ENCODE results near the gene SLC26A11. TPM values are rescaled to one million over a fixed set of nuclear protein-coding genes. Genes with fewer than 3 reads are reported as not detected.

SLC26A11 gene
- total and polyA plus RNA-seq, 2 of the 13 experiments (the other 11 are each of a cell fraction or from before 2014, with no cell fraction given) = 8.7 to 13.2 TPM

GRCh38 chr17:80263253-80264204 is 43.3 kb downstream of the SLC26A11 start (continued):
- TF ChIP-seq ARNT2 (CRISPR knock-in tag; IDR thresholded peaks at IDR 0.05; ENCODE audit: low read depth) (peak; percentile 69; the same call in 1 of the 2 replicates), CCAR2 (optimal IDR thresholded peaks at IDR 0.05; ENCODE audit: low read depth, low read length) (no peak), SATB2 (CRISPR knock-in tag; IDR thresholded peaks at IDR 0.05) (no peak), ZNF619 (CRISPR knock-in tag; IDR thresholded peaks at IDR 0.05) (0 out of 2 replicates have a peak, but pooled peaks have one; percentile 41), ZKSCAN1 (IDR thresholded peaks at IDR 0.05; ENCODE audit: low read length) (no peak), ZHX1 (CRISPR knock-in tag; IDR thresholded peaks at IDR 0.05; ENCODE audit: low read depth) (no peak), SP5 (CRISPR knock-in tag; IDR thresholded peaks at IDR 0.05; ENCODE audit: borderline replicate concordance, low read depth) (peak; percentile 21; the same call in 1 of the 2 replicates), ZNF281 (CRISPR knock-in tag; IDR thresholded peaks at IDR 0.05; ENCODE audit: borderline replicate concordance) (no peak; the same call in 1 of the 2 replicates), KAT8 (CRISPR knock-in tag; IDR thresholded peaks at IDR 0.05) (peak; percentile 89), NFRKB (IDR thresholded peaks at IDR 0.05) (no peak), ZBED4 (CRISPR knock-in tag; IDR thresholded peaks at IDR 0.05; ENCODE audit: borderline replicate concordance) (peak; percentile 79; the same call in 1 of the 2 replicates), TMF1 (CRISPR knock-in tag; IDR thresholded peaks at IDR 0.05; ENCODE audit: low read depth) (no peak), CENPX (CRISPR knock-in tag; IDR thresholded peaks at IDR 0.05) (no peak), MBD4 (IDR thresholded peaks at IDR 0.05; ENCODE audit: borderline replicate concordance, low read length) (no peak), CENPT (CRISPR knock-in tag; IDR thresholded peaks at IDR 0.05; ENCODE audit: low read depth) (no peak), KLF16 (CRISPR knock-in tag; IDR thresholded peaks at IDR 0.05) (peak in 1 of 2 experiments; percentile 66; a peak in 2 of 4 replicates), SP1 (IDR thresholded peaks at IDR 0.05) (no peak), SP1 (CRISPR knock-in tag; IDR thresholded peaks at IDR 0.05) (no peak), PCBP1 (IDR thresholded peaks at IDR 0.05; ENCODE audit: borderline replicate concordance, low read depth, low read length) (0 out of 2 replicates have a peak, but pooled peaks have one; percentile 13)

Data from HepG2 (cell line).